GM12878 (cell line): ENCODE results near the gene NEK1. TPM values are rescaled to one million over a fixed set of nuclear protein-coding genes. Genes with fewer than 3 reads are reported as not detected.

Experiments used
- ATF7 ChIP-seq: fragments of 450-650 bp; IDR thresholded peaks from 2 replicates; pipeline ENCODE4 v1.6.1; 2016; ENCODE audit warnings: low read depth, mild to moderate bottlenecking
- BCL11A ChIP-seq: IDR thresholded peaks from 2 replicates; pipeline ENCODE4 v1.6.1; 2011; ENCODE audit warnings: low read depth, low read length
- CBFB ChIP-seq: IDR thresholded peaks from 2 replicates; pipeline ENCODE4 v1.6.1; 2016; ENCODE audit warnings: antibody characterized with exemption, low read depth
- CBX3 ChIP-seq: fragments of 200-600 bp; sonication (generic); IDR thresholded peaks from 2 replicates; pipeline ENCODE4 v1.6.1; 2016; ENCODE audit warnings: low read depth, borderline replicate concordance
- CREM ChIP-seq: IDR thresholded peaks from 2 replicates; pipeline ENCODE4 v1.6.1; 2014; ENCODE audit warnings: antibody characterized with exemption, low read depth
- DPF2 ChIP-seq: fragments of 450-650 bp; IDR thresholded peaks from 2 replicates; pipeline ENCODE4 v1.6.1; 2017; ENCODE audit warnings: mild to moderate bottlenecking
- EGR1 ChIP-seq, 2 experiments: IDR thresholded peaks; 1 replicate in 1 of 2; 2 replicates in 1 of 2; pipeline ENCODE4 v1.6.1; 2011 to 2012; ENCODE audit warnings: low read depth in 2 of 2, low read length in 2 of 2, borderline replicate concordance in 1 of 2, mild to moderate bottlenecking in 1 of 2, moderate library complexity in 1 of 2
- FOS ChIP-seq: IDR thresholded peaks from 3 replicates; pipeline ENCODE4 v1.6.1; 2011; ENCODE audit warnings: borderline replicate concordance; ENCODE audit not compliant: insufficient read length; ENCODE audit errors: extremely low read depth
- GATAD2B ChIP-seq: fragments of 450-650 bp; conservative IDR thresholded peaks from 2 replicates; pipeline ENCODE4 v1.6.1; 2017; ENCODE audit warnings: low read depth, mild to moderate bottlenecking, moderate library complexity
- LARP7 ChIP-seq: fragments of 450-650 bp; IDR thresholded peaks from 2 replicates; pipeline ENCODE4 v1.6.1; 2017; ENCODE audit warnings: mild to moderate bottlenecking
- MTA2 ChIP-seq: fragments of 450-650 bp; IDR thresholded peaks from 2 replicates; pipeline ENCODE4 v1.6.1; 2016; ENCODE audit warnings: low read depth, mild to moderate bottlenecking, moderate library complexity
- MYC ChIP-seq: IDR thresholded peaks from 2 replicates; pipeline ENCODE4 v1.6.1; 2011; ENCODE audit warnings: mild to moderate bottlenecking, low read length, moderate library complexity, inconsistent platforms; ENCODE audit not compliant: insufficient read depth, insufficient replicate concordance, insufficient read length, severe bottlenecking
- POLR2AphosphoS5 ChIP-seq: IDR thresholded peaks from 2 replicates; pipeline ENCODE4 v1.6.1; 2011; ENCODE audit warnings: mild to moderate bottlenecking, low read length, inconsistent platforms
- RELA ChIP-seq: fragments of 450-650 bp; IDR thresholded peaks from 2 replicates; pipeline ENCODE4 v1.8.0; 2014; ENCODE audit warnings: borderline replicate concordance; ENCODE audit not compliant: partially characterized antibody
- SREBF1 ChIP-seq: IDR thresholded peaks from 2 replicates; pipeline ENCODE4 v1.6.1; 2012; ENCODE audit warnings: mild to moderate bottlenecking, low read length
- ZNF24 ChIP-seq: fragments of 450-650 bp; IDR thresholded peaks from 2 replicates; pipeline ENCODE4 v1.6.1; 2017; ENCODE audit warnings: antibody characterized with exemption, mild to moderate bottlenecking
- ZNF274 ChIP-seq: IDR thresholded peaks from one replicate; pipeline ENCODE4 v1.8.0; 2011; ENCODE audit not compliant: insufficient read length, insufficient read depth
- ZSCAN29 ChIP-seq: fragments of 450-650 bp; IDR thresholded peaks from 2 replicates; pipeline ENCODE4 v1.6.1; 2017; ENCODE audit warnings: mild to moderate bottlenecking, moderate library complexity
- polyA plus RNA-seq, 11 experiments: library from polyadenylated mRNA; depleted of rRNA in 4 of 11; unstranded in 6 of 11; stranded (reverse) in 5 of 11; fragments of >200 nt; fragmentation: Nextera tagmentation in 4 of 11; fragmentation: Illumina TruSeq in 1 of 11; extraction: Ambion mirVana in 4 of 11; extraction: Trizol in 1 of 11; gene quantifications; 1 replicate in 1 of 11; 2 replicates in 10 of 11; pipeline versions ENCODE4 v1.2.1 to v1.2.3, GENCODE V29; 2011 to 2016; ENCODE audit warnings: inconsistent platforms in 2 of 11, missing spikeins in 2 of 11, low read depth in 1 of 11
- total RNA-seq, 4 experiments: library from RNA; depleted of rRNA in 3 of 4; stranded (reverse); fragments of >200 nt in 3 of 4; fragmentation: Illumina TruSeq in 1 of 4; extraction: Trizol in 1 of 4; gene quantifications; 2 replicates each; pipeline versions ENCODE4 v1.2.1 to v1.2.3, GENCODE V29; 2013 to 2021
- TF ChIP-seq, protein P1 (sequence below), 3 experiments: IDR thresholded peaks in 2 of 3; conservative IDR thresholded peaks in 1 of 3; 2 replicates each; pipeline ENCODE4 v1.5.1; 2011; ENCODE audit warnings: low read depth in 3 of 3, low read length in 3 of 3, mild to moderate bottlenecking in 3 of 3, control low read depth in 2 of 3, moderate library complexity in 2 of 3, inconsistent platforms in 1 of 3, mixed read lengths in 1 of 3; ENCODE audit not compliant: control insufficient read depth in 2 of 3, insufficient read depth in 1 of 3; ENCODE audit errors: extremely low read depth in 1 of 3
- TF ChIP-seq, protein P2 (sequence below): fragments of 450-650 bp; IDR thresholded peaks from 2 replicates; pipeline ENCODE4 v1.6.1; 2016; ENCODE audit warnings: mild to moderate bottlenecking
- TF ChIP-seq, protein P3 (sequence below): IDR thresholded peaks from 2 replicates; pipeline ENCODE4 v1.6.1; 2012; ENCODE audit warnings: improper control_type of control experiment, low read depth, low read length; ENCODE audit not compliant: insufficient replicate concordance
- TF ChIP-seq, protein P4 (sequence below): fragments of 450-650 bp; IDR thresholded peaks from 2 replicates; pipeline ENCODE4 v1.6.1; 2017; ENCODE audit warnings: mild to moderate bottlenecking, low read depth, inconsistent platforms; ENCODE audit not compliant: poor library complexity, severe bottlenecking

Gene NEK1
- total and polyA plus RNA-seq, 10 of the 15 experiments (the other 5 are each of a cell fraction or from before 2014, with no cell fraction given) = 4.9 to 16.1 (median 7.5) TPM

DNA sequence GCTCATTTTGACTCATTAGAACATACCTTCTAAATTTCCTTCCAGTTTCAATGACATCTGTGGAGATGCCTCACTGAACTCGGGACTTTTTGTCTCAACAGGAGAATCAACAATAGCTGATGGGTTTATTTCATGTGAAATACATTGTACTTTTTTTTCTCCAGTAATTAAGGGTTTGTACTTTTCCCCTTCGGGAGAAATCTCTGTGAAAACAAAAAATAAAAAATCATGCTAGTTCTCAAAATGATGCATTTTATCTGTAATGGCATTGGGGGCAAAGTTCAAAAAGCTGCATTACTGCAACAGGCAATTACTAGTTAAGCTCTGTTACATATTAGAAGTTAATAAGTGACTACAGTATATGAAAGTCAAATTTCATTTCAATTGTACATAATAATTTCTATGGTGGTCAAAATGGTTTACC lies 174.3 kb downstream of the NEK1 start (continued):
- TF ChIP-seq ZNF274 = no peak
- no peak for TF ChIP-seq POLR2AphosphoS5
- TF ChIP-seq ATF7 = peak; percentile 78
- peak; percentile 66 for TF ChIP-seq BCL11A
- TF ChIP-seq, protein P1, sequence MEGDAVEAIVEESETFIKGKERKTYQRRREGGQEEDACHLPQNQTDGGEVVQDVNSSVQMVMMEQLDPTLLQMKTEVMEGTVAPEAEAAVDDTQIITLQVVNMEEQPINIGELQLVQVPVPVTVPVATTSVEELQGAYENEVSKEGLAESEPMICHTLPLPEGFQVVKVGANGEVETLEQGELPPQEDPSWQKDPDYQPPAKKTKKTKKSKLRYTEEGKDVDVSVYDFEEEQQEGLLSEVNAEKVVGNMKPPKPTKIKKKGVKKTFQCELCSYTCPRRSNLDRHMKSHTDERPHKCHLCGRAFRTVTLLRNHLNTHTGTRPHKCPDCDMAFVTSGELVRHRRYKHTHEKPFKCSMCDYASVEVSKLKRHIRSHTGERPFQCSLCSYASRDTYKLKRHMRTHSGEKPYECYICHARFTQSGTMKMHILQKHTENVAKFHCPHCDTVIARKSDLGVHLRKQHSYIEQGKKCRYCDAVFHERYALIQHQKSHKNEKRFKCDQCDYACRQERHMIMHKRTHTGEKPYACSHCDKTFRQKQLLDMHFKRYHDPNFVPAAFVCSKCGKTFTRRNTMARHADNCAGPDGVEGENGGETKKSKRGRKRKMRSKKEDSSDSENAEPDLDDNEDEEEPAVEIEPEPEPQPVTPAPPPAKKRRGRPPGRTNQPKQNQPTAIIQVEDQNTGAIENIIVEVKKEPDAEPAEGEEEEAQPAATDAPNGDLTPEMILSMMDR (IDR thresholded peaks at IDR 0.05 in 2 of 3, conservative IDR thresholded peaks at IDR 0.05 in 1 of 3; ENCODE audit: control insufficient read depth in 2 of 3, extremely low read depth in 1 of 3, insufficient read depth in 1 of 3, low read depth in 3 of 3, low read length in 3 of 3) = no peak
- TF ChIP-seq, protein P2, sequence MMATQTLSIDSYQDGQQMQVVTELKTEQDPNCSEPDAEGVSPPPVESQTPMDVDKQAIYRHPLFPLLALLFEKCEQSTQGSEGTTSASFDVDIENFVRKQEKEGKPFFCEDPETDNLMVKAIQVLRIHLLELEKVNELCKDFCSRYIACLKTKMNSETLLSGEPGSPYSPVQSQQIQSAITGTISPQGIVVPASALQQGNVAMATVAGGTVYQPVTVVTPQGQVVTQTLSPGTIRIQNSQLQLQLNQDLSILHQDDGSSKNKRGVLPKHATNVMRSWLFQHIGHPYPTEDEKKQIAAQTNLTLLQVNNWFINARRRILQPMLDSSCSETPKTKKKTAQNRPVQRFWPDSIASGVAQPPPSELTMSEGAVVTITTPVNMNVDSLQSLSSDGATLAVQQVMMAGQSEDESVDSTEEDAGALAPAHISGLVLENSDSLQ = no peak
- no peak for TF ChIP-seq GATAD2B
- TF ChIP-seq SREBF1 = no peak
- no peak for TF ChIP-seq EGR1 (IDR thresholded peaks at IDR 0.05; ENCODE audit: borderline replicate concordance in 1 of 2, low read depth in 2 of 2, low read length in 2 of 2)
- TF ChIP-seq CBFB = no peak
- no peak; the same call in 1 of the 2 replicates for TF ChIP-seq CREM
- peak; percentile 68 for TF ChIP-seq ZNF24
- no peak for TF ChIP-seq ZSCAN29
- TF ChIP-seq, protein P3, sequence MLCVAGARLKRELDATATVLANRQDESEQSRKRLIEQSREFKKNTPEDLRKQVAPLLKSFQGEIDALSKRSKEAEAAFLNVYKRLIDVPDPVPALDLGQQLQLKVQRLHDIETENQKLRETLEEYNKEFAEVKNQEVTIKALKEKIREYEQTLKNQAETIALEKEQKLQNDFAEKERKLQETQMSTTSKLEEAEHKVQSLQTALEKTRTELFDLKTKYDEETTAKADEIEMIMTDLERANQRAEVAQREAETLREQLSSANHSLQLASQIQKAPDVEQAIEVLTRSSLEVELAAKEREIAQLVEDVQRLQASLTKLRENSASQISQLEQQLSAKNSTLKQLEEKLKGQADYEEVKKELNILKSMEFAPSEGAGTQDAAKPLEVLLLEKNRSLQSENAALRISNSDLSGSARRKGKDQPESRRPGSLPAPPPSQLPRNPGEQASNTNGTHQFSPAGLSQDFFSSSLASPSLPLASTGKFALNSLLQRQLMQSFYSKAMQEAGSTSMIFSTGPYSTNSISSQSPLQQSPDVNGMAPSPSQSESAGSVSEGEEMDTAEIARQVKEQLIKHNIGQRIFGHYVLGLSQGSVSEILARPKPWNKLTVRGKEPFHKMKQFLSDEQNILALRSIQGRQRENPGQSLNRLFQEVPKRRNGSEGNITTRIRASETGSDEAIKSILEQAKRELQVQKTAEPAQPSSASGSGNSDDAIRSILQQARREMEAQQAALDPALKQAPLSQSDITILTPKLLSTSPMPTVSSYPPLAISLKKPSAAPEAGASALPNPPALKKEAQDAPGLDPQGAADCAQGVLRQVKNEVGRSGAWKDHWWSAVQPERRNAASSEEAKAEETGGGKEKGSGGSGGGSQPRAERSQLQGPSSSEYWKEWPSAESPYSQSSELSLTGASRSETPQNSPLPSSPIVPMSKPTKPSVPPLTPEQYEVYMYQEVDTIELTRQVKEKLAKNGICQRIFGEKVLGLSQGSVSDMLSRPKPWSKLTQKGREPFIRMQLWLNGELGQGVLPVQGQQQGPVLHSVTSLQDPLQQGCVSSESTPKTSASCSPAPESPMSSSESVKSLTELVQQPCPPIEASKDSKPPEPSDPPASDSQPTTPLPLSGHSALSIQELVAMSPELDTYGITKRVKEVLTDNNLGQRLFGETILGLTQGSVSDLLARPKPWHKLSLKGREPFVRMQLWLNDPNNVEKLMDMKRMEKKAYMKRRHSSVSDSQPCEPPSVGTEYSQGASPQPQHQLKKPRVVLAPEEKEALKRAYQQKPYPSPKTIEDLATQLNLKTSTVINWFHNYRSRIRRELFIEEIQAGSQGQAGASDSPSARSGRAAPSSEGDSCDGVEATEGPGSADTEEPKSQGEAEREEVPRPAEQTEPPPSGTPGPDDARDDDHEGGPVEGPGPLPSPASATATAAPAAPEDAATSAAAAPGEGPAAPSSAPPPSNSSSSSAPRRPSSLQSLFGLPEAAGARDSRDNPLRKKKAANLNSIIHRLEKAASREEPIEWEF = no peak
- TF ChIP-seq RELA = no peak
- TF ChIP-seq DPF2 = peak; percentile 76
- TF ChIP-seq LARP7 = no peak
- TF ChIP-seq MYC = no peak
- no peak for TF ChIP-seq CBX3
- TF ChIP-seq FOS = no peak
- TF ChIP-seq, protein P4, sequence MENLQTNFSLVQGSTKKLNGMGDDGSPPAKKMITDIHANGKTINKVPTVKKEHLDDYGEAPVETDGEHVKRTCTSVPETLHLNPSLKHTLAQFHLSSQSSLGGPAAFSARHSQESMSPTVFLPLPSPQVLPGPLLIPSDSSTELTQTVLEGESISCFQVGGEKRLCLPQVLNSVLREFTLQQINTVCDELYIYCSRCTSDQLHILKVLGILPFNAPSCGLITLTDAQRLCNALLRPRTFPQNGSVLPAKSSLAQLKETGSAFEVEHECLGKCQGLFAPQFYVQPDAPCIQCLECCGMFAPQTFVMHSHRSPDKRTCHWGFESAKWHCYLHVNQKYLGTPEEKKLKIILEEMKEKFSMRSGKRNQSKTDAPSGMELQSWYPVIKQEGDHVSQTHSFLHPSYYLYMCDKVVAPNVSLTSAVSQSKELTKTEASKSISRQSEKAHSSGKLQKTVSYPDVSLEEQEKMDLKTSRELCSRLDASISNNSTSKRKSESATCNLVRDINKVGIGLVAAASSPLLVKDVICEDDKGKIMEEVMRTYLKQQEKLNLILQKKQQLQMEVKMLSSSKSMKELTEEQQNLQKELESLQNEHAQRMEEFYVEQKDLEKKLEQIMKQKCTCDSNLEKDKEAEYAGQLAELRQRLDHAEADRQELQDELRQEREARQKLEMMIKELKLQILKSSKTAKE = peak; percentile 59
- peak; percentile 97 for TF ChIP-seq MTA2
